ENCODE data around the gene USP25. TPM values are rescaled to one million over a fixed set of nuclear protein-coding genes. Genes with fewer than 3 reads are reported as not detected.

The USP25 gene
- total RNA-seq, 1 donor = 56.1 TPM

- peaks cover 2% of the 10 kb centered on the region for H3K4me1 ChIP-seq (ENCODE audit: insufficient read depth, low read length)
Measured at GRCh38 chr21:15794277-15794912, 64.6 kb downstream of the USP25 start.

GRCh38 chr21:15795533-15795932 is 65.8 kb downstream of the USP25 start:
- H3K27ac ChIP-seq (ENCODE audit: low read depth, low read length) = no peak overlapping the region
- no peak overlapping the region for H3K4me2 ChIP-seq (ENCODE audit: insufficient read depth, low read length)
- no peaks in the 10 kb centered on the region for H3K9me3 ChIP-seq (ENCODE audit: low read depth, low read length)
- H3K27me3 ChIP-seq (ENCODE audit: insufficient read depth, low read length) = no peaks in the 10 kb centered on the region
- H3K36me3 ChIP-seq (ENCODE audit: insufficient read depth, low read length) = peaks cover 3% of the 10 kb centered on the region
- no peaks in the 10 kb centered on the region for H4K20me1 ChIP-seq (ENCODE audit: insufficient read depth, low read length)
- no peak overlapping the region for H2AFZ ChIP-seq (ENCODE audit: low read length)
- TF ChIP-seq CTCF (IDR thresholded peaks at IDR 0.05; ENCODE audit: extremely low read depth, low read depth, low read length) = no peak
- no peak overlapping the region for H3K4me3 ChIP-seq (ENCODE audit: insufficient read depth, low read length)
- no peaks in the 10 kb centered on the region for H3K79me2 ChIP-seq (ENCODE audit: insufficient read depth, low read length)
- peak; percentile 62 for DNase-seq (ENCODE audit: insufficient read length, low spot score, missing footprints)
- no peaks in the 10 kb centered on the region for H3K4me1 ChIP-seq (ENCODE audit: insufficient read depth, low read length)

More at GRCh38 chr21:15794277-15794912, 64.6 kb downstream of the USP25 start:
- Histone ChIP-seq H3K4me3 (ENCODE audit: insufficient read depth, low read length) (no peak overlapping the region), H3K4me2 (ENCODE audit: insufficient read depth, low read length) (no peak overlapping the region), H3K27me3 (ENCODE audit: insufficient read depth, low read length) (no peaks in the 10 kb centered on the region), H3K36me3 (ENCODE audit: insufficient read depth, low read length) (no peaks in the 10 kb centered on the region), H3K9me3 (ENCODE audit: low read depth, low read length) (no peaks in the 10 kb centered on the region), H4K20me1 (ENCODE audit: insufficient read depth, low read length) (no peaks in the 10 kb centered on the region), H3K27ac (ENCODE audit: low read depth, low read length) (no peak overlapping the region), H3K79me2 (ENCODE audit: insufficient read depth, low read length) (no peaks in the 10 kb centered on the region), H2AFZ (ENCODE audit: low read length) (no peak overlapping the region)
- TF ChIP-seq CTCF (IDR thresholded peaks at IDR 0.05; ENCODE audit: extremely low read depth, low read depth, low read length) = no peak
- DNase-seq (ENCODE audit: insufficient read length, low spot score, missing footprints) = no peak

GRCh38 chr21:15797577-15798363 is 68.0 kb downstream of the USP25 start:
- no peaks in the 10 kb centered on the region for H4K20me1 ChIP-seq (ENCODE audit: insufficient read depth, low read length)
- no peak overlapping the region for H3K27ac ChIP-seq (ENCODE audit: low read depth, low read length)
- no peaks in the 10 kb centered on the region for H3K79me2 ChIP-seq (ENCODE audit: insufficient read depth, low read length)
- peak overlapping the region; percentile 22 for H3K4me2 ChIP-seq (ENCODE audit: insufficient read depth, low read length)
- no peak for TF ChIP-seq CTCF (IDR thresholded peaks at IDR 0.05; ENCODE audit: extremely low read depth, low read depth, low read length)
- peaks cover 3% of the 10 kb centered on the region for H3K36me3 ChIP-seq (ENCODE audit: insufficient read depth, low read length)
- H3K4me3 ChIP-seq (ENCODE audit: insufficient read depth, low read length) = no peak overlapping the region
- no peaks in the 10 kb centered on the region for H3K4me1 ChIP-seq (ENCODE audit: insufficient read depth, low read length)
- DNase-seq (ENCODE audit: insufficient read length, low spot score, missing footprints) = no peak
- H2AFZ ChIP-seq (ENCODE audit: low read length) = no peak overlapping the region
- H3K27me3 ChIP-seq (ENCODE audit: insufficient read depth, low read length) = no peaks in the 10 kb centered on the region
- no peaks in the 10 kb centered on the region for H3K9me3 ChIP-seq (ENCODE audit: low read depth, low read length)

GRCh38 chr21:15801352-15801863 is 71.6 kb downstream of the USP25 start:
- H3K27me3 ChIP-seq (ENCODE audit: insufficient read depth, low read length) = no peaks in the 10 kb centered on the region
- H2AFZ ChIP-seq (ENCODE audit: low read length) = no peak overlapping the region
- peaks cover 3% of the 10 kb centered on the region for H3K36me3 ChIP-seq (ENCODE audit: insufficient read depth, low read length)
- TF ChIP-seq CTCF (IDR thresholded peaks at IDR 0.05; ENCODE audit: extremely low read depth, low read depth, low read length) = no peak
- H4K20me1 ChIP-seq (ENCODE audit: insufficient read depth, low read length) = no peaks in the 10 kb centered on the region
- no peak overlapping the region for H3K27ac ChIP-seq (ENCODE audit: low read depth, low read length)
- H3K9me3 ChIP-seq (ENCODE audit: low read depth, low read length) = no peaks in the 10 kb centered on the region
- no peak for DNase-seq (ENCODE audit: insufficient read length, low spot score, missing footprints)
- H3K4me3 ChIP-seq (ENCODE audit: insufficient read depth, low read length) = no peak overlapping the region
- no peak overlapping the region for H3K4me2 ChIP-seq (ENCODE audit: insufficient read depth, low read length)
- no peaks in the 10 kb centered on the region for H3K4me1 ChIP-seq (ENCODE audit: insufficient read depth, low read length)
- no peaks in the 10 kb centered on the region for H3K79me2 ChIP-seq (ENCODE audit: insufficient read depth, low read length)
